ENCODE results near the gene B3GNT7.
"Not testable (repeated sequence)": the region's sequence is repeated elsewhere in the genome, so short reads cannot be mapped to it uniquely, and the experiment has no call there.

The B3GNT7 gene

GRCh38 chr2:231384970-231385369, 10.5 kb upstream of the B3GNT7 start:
- DNase-seq: no peak

- DNase-seq: no peak
Observed at GRCh38 chr2:231385429-231385828, 10.1 kb upstream of the B3GNT7 start.

- DNase-seq: peak; percentile 57
Observed at GRCh38 chr2:231386446-231386845, 9.1 kb upstream of the B3GNT7 start.

- DNase-seq: peak; percentile 69
Observed at GRCh38 chr2:231387904-231388724, 7.4 kb upstream of the B3GNT7 start.

- DNase-seq: no peak
Observed at GRCh38 chr2:231388725-231389346, 6.7 kb upstream of the B3GNT7 start.

DNA sequence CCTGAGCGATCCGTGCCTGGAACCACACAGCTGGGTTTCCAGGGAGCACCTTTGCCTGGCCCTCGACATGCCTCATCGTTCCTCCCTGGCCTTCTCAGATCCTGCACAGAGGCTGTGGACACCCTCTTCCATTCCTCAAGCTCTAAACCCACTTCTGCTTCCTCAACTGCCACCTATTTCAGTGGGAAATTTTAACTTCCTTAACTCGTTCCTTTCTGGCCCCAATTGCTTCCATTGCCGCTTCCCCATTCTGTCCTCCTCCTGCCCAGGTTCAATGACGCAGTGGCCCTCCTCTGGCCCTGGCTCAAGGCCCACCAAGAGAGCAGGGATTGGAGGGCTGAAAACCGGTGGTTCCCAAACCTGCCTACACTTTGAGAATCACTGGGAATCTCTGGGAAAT, 4.8 kb upstream of the B3GNT7 start:
- no peak for DNase-seq

- no peak for DNase-seq
Observed at GRCh38 chr2:231391981-231392380, 3.5 kb upstream of the B3GNT7 start.

DNA sequence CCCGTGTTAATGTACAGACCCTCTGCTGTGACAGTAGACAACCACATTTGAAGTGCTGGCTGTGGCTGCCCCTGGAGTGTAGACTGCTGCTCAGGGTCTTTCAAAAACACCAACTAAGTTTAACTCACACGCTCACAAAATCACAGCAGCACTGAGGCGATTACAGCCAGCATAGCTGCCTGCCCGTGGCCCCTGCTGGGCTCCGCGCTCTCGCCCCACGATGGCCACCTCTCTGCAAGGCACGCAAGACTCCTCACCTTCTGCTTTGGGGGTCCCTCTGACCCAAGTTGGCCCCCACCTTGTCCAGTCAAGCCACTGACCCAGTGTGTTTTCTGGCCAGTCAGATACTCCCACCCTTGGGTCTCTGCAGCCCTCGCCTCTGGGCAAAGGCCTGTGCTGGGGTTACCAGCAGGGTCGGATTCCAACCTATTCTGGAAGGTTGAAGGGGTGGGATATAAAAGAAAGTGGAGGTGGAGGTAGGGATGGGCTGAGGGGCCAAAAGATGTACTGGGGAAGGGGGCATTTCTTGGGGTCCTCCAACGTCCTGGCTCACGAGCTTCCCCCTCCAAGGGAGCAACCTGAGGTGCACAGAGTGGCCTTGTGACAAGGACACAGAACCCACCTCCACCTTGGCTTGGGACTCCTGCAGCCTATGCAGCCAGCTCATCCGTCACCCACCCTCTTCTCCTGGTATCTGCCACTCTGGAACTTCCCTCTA, 2.9 kb upstream of the B3GNT7 start:
- no peak for DNase-seq

DNA sequence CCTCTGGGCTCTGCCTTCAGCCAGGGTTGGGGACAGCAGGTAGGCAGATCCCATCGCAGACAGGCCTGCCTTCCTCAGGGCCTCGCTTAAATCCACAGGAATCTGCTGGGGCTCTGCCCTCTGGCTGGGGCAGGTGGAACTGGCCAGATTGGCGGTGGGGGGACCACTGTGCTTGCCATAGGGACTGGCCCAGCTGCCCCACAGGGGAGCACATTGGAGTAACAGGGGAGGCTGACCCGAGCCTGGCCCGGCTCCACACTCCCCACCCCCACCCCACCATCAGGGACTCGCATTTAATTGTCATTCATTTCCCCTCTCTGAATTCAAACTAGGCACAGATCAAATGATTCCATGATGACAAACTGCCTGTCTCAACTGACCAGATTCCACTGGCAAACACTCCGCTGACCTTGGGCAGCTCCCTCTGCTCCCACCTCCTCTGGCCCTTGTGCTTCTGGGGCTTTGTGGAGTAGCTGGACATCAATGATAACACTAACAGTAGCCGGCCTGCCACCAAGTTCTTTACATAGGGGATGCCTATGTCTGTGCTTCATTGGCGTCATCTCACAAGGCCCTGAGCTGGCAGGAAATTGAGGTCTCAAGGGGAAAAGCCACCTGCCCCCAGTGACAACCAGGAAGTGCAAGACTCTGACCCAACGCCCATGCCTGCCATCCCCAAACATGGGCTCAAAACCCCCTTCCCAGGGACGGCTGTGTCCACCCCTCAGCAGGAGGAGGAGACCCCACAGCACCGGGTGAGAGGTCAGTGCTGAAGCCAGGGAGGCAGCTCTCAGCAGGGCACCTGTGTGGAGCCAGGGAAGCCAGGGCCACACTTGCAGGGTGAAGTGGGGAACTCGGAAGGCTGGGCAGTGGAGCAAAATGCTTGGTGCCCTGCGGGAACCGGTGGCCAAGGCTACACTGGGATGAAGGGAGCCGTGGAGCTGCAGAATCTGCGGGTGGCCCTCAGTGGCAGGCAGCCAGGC, 2.1 kb upstream of the B3GNT7 start:
- no peak for DNase-seq

GRCh38 chr2:231394211-231395141, 1.0 kb upstream of the B3GNT7 start:
- no peak for DNase-seq

DNA sequence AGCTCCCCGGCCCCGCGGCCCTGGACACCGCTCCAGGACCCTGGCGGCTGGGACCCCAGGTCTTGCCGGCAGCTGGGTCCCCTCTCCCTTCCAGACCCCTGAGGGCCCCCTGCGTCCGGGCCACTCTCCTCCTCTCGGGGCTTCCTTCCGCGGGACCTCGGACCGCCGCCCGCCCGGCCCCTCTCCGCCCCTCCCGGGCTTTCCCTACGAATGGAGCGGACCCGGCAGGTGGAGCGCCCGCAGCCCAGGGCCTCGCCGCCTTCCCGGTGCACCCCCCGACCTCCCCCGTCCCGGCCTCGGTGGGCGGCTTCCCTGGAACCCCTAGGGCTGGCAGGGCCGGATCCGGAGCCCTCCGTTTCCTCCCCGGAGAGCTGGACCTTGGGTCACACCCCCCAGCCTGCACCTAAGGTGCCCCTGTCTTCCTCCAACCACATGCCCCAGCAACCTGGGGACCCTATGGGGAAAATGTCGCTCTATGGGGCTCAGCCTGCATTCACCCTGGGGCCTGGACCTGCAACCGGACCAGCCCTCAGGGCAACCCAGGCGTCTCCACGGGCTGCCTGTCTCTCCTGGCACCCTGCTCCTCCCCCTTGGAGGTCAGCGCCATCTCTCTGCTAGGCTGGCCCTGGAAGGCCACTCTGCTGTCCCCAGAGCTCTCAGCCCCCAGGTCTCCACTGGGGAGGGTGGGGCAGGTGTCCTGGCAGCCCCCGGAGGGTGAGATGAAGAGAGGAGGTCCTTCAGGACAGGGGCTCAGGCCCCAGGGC, 730 bp downstream of the B3GNT7 start:
- DNase-seq: no peak

DNA sequence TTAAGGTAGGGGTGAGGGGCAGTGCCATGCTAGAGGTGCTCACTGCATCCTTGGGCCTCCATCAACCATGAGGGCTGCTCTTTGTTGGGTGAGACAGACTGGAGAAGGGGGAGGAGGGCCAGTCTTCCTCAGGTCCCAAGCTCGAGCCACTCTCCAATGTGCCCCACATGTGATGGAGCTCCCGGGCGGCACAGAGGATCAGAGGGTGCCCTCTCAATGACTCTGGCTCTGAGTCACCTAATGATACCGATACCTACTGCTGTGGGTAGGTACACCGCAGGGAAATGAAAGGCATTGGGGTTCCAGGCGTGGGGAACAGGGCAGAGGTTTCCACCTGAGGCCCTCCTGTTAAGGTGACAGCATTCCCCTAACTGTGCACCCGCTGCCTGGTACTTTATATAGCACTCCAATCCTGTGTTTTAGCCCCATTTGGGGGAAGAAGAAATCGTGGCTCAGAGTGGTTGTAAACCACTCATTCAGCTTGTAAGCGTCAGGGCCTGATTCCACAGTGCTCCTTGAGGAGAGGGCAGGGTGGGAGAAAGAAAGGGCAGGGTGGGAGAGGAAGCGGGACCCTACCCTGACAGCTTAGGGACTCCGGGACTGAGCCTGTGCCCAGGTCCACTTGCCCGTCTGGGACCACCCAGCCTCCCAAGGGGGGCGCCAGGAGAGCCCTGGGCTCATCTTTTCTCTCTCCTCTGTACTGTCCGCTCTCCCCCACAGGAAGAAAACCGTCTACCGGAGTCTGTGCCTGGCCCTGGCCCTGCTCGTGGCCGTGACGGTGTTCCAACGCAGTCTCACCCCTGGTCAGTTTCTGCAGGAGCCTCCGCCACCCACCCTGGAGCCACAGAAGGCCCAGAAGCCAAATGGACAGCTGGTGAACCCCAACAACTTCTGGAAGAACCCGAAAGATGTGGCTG, 1.8 kb downstream of the B3GNT7 start:
- no peak for DNase-seq

DNA sequence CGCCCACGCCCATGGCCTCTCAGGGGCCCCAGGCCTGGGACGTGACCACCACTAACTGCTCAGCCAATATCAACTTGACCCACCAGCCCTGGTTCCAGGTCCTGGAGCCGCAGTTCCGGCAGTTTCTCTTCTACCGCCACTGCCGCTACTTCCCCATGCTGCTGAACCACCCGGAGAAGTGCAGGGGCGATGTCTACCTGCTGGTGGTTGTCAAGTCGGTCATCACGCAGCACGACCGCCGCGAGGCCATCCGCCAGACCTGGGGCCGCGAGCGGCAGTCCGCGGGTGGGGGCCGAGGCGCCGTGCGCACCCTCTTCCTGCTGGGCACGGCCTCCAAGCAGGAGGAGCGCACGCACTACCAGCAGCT, 2.4 kb downstream of the B3GNT7 start:
- no peak for DNase-seq

GRCh38 chr2:231398585-231398984, 3.1 kb downstream of the B3GNT7 start:
- DNase-seq: no peak

- DNase-seq: no peak
Observed at GRCh38 chr2:231399046-231399852, 3.7 kb downstream of the B3GNT7 start.

DNA sequence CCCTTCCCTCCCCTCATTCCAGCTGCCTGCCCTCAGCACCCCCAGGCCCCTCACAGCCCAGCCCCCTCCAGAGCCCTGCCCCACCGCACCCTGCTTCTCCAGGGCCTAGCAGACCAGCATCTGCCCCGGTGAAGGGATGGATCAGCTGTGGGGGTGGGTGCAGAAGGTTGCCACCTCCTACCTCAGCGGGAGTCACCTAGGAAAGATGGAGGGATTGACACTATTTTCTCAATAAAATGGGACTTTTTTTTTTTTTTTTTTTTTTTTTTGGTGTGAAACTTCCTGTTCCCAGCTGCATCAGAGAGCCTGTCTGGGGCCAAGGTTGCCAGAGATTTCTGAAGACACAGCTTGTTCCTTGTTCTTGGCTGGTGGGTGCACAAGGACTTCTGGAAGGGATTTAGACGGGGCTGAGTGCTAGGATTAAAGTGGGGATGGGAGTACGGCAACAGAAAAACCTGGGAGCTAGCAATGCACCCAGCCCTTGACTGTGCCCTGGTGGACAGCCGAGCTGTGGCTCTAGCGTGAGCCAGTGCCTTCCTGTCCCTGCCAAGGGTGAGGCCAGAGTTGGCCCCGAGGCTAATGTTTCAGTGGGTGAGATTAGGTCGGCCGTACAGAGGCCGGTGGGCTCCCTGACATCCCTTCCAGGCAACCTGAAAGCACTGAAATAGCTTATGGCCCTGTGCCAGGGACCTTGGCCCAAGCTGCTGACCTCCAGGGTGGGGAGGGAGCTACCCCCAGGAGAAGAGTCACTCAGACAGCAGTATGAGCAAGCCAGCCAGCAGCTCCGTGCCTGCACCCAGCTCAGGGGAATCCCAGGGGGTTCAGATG, 4.6 kb downstream of the B3GNT7 start:
- no peak for DNase-seq

DNA sequence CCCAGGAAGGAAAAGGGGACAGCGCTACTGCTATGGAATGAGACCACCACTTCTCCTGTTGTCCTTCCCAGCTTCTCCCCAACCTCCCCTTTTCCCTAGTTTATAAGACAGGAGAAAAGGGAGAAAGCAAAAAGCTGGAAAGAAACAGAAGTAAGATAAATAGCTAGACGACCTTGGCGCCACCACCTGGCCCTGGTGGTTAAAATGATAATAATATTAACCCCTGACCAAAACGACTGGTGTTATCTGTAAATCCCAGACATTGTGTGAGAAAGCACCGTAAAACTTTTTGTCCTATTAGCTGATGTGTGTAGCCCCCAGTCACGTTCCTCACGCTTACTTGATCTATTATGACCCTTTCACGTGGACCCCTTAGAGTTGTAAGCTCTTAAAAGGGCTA, 5.2 kb downstream of the B3GNT7 start:
- not testable (repeated sequence) for DNase-seq

DNA sequence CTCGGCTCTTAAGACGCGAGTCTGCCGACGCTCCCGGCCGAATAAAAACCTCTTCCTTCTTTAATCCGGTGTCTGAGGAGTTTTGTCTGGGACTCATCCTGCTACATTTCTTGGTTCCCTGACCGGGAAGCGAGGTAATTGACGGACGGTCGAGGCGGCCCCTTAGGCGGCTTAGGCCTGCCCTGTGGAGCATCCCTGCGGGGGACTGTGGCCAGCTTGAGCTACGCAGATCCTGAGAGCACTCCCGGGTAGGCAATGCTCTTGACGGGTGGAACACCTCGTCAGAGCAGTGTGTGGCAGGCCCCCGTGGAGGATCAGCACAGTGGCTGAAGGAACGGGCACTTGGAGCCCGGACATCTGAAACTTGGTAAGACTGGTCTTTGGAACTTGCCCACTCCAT, 5.6 kb downstream of the B3GNT7 start:
- not testable (repeated sequence) for DNase-seq

All from fibroblast of skin of scalp (primary cell).